GM12801 (cell line): ENCODE data around the gene BRICD5.

Experiments used
- TF ChIP-seq, protein P1 (sequence below): IDR thresholded peaks from one replicate; pipeline ENCODE4 v1.5.1; 2011; ENCODE audit warnings: control low read depth; ENCODE audit not compliant: insufficient read length; ENCODE audit errors: extremely low read depth

Gene BRICD5

DNA sequence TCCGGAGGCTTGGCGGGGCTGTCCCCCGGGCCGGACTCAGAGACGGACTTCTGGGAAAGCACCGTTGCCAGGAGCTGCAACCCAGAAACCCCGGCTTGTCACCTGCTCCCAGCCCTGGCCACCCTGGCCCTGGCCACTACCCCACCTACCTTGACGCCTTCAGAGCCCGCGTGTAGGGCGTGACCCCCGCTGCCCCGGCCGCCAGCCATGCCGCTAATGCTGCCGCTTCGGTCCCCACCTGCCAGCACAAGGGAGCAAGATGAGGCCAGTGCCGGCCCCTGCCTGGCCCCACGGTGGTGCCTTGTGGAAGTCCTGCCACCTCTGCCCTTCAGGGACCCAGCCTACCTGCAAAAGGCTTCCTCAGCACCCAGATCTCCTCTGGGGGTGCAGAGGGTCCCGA, 25.7 kb downstream of the BRICD5 start:
- TF ChIP-seq, protein P1, sequence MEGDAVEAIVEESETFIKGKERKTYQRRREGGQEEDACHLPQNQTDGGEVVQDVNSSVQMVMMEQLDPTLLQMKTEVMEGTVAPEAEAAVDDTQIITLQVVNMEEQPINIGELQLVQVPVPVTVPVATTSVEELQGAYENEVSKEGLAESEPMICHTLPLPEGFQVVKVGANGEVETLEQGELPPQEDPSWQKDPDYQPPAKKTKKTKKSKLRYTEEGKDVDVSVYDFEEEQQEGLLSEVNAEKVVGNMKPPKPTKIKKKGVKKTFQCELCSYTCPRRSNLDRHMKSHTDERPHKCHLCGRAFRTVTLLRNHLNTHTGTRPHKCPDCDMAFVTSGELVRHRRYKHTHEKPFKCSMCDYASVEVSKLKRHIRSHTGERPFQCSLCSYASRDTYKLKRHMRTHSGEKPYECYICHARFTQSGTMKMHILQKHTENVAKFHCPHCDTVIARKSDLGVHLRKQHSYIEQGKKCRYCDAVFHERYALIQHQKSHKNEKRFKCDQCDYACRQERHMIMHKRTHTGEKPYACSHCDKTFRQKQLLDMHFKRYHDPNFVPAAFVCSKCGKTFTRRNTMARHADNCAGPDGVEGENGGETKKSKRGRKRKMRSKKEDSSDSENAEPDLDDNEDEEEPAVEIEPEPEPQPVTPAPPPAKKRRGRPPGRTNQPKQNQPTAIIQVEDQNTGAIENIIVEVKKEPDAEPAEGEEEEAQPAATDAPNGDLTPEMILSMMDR, result no peak

DNA sequence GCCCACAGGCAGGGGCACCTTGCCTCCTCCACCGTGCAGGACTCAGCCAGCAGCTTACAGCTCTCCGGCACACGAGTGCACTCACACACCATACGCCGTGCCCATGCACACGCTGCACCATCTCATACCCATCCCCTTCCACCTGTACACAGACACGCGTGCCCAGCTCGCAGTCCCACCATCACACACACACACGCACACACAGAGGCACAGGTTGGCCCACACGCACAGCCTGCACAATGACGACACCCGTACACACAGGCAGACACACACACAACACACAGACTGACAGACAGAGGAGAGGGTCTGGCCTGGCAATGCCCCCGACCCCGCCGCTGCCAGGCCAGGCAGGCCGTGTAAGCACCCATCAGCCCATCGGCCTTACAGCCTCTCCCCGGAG, 26.3 kb downstream of the BRICD5 start:
- TF ChIP-seq, protein P1, result no peak

DNA sequence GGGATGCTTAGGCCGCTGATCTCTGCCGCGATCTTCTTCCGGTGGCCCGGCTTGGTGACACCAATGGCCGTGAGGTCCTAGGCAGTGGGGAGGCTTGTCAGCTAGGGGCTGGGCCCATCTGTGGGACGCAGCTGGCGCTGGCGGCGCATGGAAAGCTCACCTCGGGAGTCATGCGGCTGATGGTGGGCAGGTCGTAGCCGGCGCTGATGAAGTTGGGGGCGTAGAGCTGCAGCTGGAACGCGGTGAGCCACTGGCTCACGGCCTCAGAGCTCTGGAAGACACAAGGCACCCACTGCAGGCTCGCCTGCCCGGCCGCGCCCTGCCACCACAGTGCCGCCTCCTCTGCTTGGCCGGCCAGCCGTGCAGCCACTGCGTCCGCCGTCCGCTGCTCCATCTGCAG, 27.0 kb downstream of the BRICD5 start:
- TF ChIP-seq, protein P1, result no peak

DNA sequence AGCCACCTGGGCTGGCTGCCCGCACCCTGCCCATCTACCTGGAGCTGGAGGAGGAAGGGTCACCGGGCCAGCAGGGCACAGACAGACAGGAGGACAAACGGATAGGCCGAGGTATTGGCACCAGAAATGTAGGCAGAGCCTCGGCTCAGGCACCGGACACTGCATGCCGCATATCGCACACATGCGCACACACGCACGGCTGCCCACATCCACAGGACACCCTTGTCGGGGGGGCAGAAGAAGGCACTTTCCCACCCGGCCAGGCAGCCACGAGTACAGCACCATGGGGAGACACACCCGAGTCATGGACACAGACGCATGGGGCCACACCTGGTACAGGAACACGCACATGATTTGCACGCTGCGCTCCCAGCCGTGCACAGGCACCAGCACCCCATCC, 28.7 kb downstream of the BRICD5 start:
- TF ChIP-seq, protein P1, result no peak

DNA sequence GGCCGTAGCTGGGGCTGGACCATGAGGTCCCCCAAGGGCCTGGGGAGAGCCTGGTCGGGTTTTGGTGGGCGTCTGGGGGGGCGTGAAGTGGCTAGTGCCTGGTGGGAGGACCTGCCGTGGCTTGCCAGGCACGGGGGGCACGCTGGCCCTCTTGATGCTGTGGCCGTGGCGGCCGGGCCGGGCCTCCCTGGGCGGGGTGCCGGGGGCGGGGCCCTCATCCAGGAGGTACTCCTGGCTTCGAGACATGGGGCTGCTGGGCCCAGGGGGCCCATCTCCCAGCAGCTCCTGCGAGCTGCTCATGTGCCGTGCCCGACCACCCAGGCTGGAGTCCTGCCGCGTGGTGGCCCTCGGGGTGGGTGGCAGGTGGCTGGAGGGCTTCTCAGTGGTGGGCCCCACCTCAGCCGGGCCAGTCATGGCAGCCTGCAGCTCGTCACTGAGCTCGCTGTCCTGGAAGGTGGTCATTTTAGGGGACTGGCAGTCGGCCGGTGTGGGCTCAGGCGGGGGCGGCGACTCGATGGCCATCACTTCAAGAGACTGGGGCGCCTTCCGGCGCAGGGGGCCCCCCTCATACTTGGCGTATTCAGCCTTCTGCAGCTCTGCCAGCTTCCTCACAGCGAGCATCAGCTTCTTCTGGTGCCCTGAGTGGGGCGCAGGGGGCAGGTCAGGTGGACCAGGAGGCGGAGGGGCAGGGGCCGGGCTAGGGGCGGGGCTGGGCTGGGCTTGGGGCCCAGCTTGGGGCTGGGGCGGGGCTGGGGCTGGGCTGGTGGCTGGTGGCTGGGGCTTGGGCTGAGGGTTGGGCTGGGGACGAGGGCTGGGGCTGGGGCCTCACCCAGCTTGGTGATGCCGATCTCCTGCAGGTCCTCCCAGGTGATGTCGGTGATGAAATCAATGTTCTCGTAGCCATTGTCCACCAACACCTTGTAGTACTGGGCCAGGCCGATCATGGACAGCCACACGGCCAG, 29.4 kb downstream of the BRICD5 start:
- TF ChIP-seq, protein P1, result no peak

DNA sequence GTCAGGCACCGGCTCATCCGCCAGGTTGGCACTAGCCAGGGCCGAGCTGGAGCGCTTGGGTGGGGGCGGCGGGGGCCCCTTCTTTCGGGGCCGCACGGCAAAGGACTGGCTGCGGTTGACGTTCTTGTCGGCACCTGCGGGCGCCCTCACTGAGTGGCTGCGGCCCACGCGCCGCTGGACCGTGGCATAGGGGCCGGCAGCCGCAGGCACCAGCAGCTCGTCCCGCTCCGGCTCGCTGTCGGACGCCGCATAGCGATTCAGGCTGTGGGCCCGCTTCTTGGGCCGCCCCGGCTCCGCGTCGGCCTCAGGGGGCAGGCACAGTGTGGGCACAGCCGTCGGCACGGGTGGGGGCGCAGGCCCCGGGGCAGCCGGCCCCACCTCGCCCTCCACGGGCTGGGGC, 30.2 kb downstream of the BRICD5 start:
- TF ChIP-seq, protein P1, result no peak

DNA sequence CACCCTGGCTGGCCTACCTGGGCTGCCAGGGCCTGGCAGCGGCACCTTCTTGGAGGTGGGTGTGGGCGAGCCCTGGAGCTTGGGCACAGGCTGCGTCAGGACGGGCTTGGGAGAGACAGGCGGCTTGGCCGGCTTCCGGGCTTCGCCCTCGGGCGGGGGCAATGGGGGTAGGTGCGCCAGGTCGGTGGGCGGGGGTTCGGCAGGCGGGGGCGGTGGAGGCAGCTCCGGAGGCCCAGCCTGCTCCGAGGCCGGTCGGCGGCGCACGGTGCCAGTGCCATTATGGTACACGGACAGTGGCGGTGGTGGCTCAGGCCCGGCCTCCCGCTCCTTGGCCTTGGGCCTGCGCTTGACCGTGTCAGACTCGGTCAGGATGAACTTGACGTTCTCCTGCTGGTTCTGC, 31.1 kb downstream of the BRICD5 start:
- TF ChIP-seq, protein P1, result no peak
